Measurements from ENCODE around the gene REXO1.
"Not testable (repeated sequence)": the region's sequence is repeated elsewhere in the genome, so short reads cannot be mapped to it uniquely, and the experiment has no call there.

Gene REXO1

DNA sequence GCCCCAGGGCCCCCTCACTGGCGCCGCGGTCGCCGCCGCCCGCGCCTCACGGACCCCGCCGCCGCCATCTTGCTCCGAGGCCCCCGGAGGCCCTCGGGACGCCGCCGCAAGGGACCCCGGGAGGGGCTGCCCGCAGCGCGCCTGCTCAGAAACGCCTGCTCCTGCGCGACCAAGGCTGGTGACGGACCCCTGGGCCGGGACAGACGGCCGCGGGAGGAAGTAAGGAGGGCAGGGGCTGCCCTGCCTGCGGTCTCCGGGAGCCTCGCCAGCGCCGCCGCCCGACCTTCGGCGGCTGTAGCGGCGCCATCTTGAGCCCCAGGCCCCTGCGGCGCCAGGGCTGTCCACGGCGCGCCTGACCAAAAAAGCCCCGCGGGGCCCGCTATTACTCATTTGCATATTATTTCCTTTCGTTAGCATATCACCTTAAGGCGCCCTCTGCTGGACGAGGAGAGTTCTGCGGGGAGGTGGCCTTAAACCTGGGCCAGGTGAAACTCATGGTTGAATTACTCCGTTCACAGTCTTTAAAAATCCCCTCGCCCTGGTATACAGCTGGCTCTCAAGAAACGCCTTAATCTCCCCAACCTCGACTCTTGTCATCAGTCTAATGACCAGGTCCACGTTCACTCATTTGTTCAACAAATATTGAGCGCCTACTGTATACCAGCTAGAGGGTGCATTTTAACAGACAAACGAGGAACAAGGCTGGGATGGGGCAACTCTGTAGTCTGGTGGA lies at the start of gene REXO1:
Gene REXO1 (minus strand): TSS at position 85 of the 733 bp plus-strand sequence. CDS start 125 bp downstream, outside the sequence.
- DNase-seq: peak; percentile 76

- no peak for DNase-seq
Observed at GRCh38 chr19:1896508-1896907, 48.2 kb upstream of the REXO1 start.

DNA sequence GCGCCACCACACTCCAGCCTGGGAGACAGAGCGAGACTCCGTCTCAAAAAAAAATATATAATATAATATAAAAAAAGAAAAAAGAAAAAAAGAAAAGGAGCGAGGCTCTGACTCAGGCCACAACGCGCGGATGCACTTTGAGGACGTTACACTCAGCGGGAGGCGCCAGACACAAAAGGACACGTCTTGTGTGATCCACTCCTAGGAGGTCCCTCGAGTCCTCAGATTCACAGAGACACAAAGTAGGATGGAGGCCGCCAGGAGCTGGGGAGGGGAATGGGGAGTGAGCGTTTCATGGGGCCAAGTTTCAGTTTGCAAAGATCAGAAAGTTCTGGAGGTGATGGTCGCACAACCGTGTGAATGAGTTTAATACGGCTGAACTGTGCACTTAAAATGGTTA lies 45.5 kb upstream of the REXO1 start:
- DNase-seq: no peak

DNA sequence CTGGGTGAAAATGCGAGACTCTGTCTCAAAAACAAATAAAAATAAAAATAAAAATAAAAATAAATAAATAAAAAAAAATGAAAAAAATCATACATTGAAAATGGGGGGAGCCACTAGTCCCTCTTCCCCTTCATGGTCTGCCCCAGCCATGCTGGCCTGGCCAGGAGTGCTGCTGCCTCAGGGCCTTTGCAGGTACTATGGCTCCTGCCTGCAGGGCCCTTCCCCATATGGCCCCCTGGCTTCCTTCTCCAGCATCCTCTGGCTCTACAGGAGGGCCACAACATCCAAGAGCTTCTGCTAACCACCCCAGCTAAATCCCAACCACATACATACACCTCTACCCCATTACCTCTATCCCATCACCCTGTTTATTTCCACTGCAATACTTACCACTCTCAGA lies 41.6 kb upstream of the REXO1 start:
- no peak for DNase-seq

GRCh38 chr19:1888385-1888784 lies 40.1 kb upstream of the REXO1 start:
- DNase-seq: no peak

- DNase-seq: not testable (repeated sequence)
Observed at GRCh38 chr19:1886360-1886759, 38.1 kb upstream of the REXO1 start.

DNA sequence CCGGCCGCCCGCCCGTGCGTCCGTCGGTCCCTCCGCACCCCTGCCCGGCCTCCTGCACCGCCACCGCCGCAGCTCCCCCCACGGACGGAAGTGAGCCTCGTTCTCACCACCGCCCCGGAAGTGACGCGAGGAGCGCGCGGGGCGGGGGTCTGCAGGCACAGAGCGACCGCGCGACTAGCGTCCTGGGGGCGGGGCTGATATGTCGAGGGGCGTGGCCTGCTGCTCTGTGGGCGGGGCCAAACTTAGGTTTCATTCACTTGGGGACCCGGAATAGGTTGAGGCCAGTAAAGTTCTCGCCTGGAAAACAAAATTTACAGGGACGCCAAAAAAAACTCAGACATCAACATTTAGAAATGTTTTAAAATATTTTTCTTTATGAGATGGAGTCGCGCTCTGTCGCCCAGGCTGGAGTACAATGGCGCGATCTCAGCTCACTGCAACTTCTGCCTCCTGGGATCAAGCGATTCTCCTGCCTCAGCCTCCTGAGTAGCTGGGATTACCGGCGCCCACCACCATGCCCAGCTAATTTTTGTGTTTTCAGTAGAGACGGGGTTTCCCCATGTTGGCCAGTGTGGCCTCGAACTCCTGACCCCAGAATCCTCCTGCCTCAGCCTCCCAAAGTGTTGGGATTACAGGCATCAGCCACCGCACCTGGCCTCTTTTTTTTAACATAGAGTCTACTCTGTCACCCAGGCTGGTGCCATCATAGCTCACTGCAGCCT lies 37.3 kb upstream of the REXO1 start, which contains the start of gene ABHD17A:
Gene ABHD17A (minus strand): TSS at position 99 of the 722 bp plus-strand sequence. CDS start 3,930 bp downstream, outside the sequence.
- DNase-seq: peak; percentile 76

- no peak for DNase-seq
Observed at GRCh38 chr19:1884719-1885334, 36.5 kb upstream of the REXO1 start.

- no peak for DNase-seq
Observed at GRCh38 chr19:1884291-1884718, 36.0 kb upstream of the REXO1 start.

DNA sequence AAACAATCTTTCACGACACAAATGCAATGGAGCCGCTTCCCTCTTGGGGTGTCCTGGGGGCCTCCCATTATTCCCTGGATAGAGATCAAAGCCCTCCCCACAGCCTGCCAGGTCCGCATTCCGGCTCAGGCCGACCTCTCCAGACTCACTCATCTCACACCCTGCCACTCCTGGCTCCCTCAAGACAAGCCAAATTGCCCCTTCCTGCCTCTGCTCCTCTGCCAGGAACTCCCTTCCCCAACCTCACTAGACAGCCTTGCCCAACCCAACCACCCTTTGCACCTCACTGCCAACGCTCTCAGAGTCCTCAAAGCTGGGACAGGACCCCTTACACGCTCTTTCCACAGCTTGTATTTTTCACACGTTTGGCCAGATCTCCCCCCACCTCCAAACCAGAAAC lies 35.5 kb upstream of the REXO1 start:
- DNase-seq: no peak

DNA sequence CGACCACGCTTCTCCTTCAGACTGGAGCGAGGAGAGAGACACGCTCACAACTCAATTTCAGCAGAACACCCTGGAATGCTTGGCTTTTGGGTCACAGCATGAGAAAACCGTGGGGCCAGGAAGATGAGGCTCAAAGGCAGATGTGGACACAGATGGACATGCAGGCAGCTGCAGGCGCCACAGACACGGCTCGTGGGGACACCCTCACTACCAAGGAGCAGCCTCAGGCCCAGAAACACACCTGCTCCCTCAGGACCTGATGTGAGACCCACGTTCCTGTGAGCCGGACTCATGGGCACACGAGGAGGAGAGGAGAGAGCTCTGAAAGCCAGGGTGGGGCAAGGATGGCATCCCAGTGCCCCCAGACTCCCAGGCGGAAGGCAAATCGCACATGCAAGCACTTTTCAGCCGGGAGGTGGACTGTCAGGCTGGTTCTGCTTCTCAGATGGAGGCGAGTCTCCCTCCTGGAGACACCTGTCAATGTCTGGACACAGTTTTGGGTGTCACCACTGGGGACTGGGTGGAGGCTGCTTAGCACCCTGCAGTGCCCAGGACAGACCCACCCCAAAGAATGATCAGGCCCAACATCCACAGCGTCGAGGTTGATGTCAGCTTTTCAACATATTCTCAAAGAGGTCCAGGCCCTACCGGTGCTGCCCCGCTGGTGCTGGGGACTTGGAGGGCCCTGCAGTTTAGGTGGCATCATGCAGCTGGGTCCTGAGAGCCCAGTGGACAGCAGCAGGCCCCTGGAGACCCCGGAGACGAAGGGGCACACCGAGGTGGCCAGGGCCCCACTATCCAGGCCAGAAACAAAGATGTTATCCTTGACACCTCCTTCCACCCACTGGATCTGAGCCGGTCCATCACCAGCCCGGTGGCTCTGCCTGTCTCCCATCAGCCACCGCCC lies 34.8 kb upstream of the REXO1 start:
- DNase-seq: no peak

GRCh38 chr19:1882089-1882785 lies 34.0 kb upstream of the REXO1 start:
- DNase-seq: no peak

GRCh38 chr19:1881393-1882088 lies 33.3 kb upstream of the REXO1 start:
- not testable (repeated sequence) for DNase-seq

DNA sequence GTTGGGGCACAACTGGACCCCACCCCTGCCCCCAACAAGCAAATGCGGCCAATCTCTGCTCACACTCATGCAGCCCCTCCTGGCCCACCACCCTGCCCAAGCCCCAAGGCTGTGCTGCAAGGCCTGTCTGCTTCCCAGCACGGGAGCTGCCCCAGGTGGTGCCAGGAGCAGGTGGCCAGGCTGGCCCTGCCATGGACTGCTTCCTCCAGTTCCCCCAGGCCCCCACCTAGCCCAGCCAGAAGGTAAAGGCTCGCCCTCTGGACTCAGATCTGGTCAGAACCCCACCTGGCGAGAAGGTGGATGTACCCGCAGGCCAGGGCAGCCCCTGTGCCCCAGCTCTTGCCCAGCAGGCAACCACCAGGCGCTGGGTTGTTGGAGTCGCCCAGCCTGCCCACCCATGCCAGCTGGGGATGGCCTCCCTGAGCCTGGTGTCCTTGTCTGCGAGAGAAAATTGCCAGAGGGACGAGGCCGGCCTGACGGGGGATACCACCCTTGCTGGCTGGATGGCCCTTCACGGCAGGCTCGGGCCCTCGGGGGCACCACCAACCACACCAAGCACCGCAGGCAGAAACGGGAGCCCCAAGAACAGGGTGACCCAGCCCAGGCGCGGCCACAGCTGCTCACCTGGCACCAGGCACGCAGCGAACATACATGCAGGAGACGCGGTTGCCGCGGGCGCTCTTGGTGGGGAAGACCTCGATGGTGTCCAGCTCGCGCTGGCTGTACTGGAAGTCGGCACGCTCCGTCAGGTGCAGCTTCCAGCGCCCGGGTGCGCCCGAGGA lies 32.5 kb upstream of the REXO1 start:
- no peak for DNase-seq

- DNase-seq: not testable (repeated sequence)
Observed at GRCh38 chr19:1879982-1880381, 31.7 kb upstream of the REXO1 start.

GRCh38 chr19:1878583-1878982 lies 30.3 kb upstream of the REXO1 start:
- DNase-seq: not testable (repeated sequence)

- not testable (repeated sequence) for DNase-seq
Observed at GRCh38 chr19:1877280-1877660, 29.0 kb upstream of the REXO1 start.

- not testable (repeated sequence) for DNase-seq
Observed at GRCh38 chr19:1876496-1877279, 28.4 kb upstream of the REXO1 start.

- DNase-seq: peak; percentile 47
Observed at GRCh38 chr19:1875646-1876495, 27.6 kb upstream of the REXO1 start.

Data from NCI-H2029 treated with DMSO at 0.1 percent for 48 hours (cell line).